GM23338 (cell line): ENCODE measurements around the gene GAL3ST1. TPM values are rescaled to one million over a fixed set of nuclear protein-coding genes. Genes with fewer than 3 reads are reported as not detected.

ENCODE experiments used
- ATAC-seq: fragments of 200-7000 bp; cut with Tn5 transposase; 3 replicates; pipeline ENCODE4 v1.9.1; 2020
- DNase-seq: peaks from one replicate; pipeline ENCODE4 v3.0.0-alpha.2; 2015; ENCODE audit warnings: low spot score
- H2AFZ ChIP-seq: fragments of 200-600 bp; sonication (generic); 2 replicates; pipeline ENCODE4 v1.8.0; 2016; ENCODE audit warnings: antibody characterized with exemption, mild to moderate bottlenecking, moderate library complexity
- H3F3A ChIP-seq: fragments of 200-600 bp; sonication (generic); replicated peaks from 2 replicates; pipeline ENCODE4 v1.8.0; 2017; ENCODE audit warnings: antibody characterized with exemption, mixed run types, low read depth
- H3K27ac ChIP-seq: fragments of 200-600 bp; sonication (generic); 2 replicates; pipeline ENCODE4 v1.6.1; 2016; ENCODE audit warnings: low read depth
- H3K27me3 ChIP-seq: fragments of 200-600 bp; sonication (generic); 2 replicates; pipeline ENCODE4 v1.8.0; 2016; ENCODE audit warnings: mild to moderate bottlenecking, mixed run types, moderate library complexity; ENCODE audit not compliant: insufficient read depth
- H3K36me3 ChIP-seq: fragments of 200-600 bp; sonication (generic); 2 replicates; pipeline ENCODE4 v1.8.0; 2016; ENCODE audit warnings: mild to moderate bottlenecking; ENCODE audit not compliant: insufficient read depth
- H3K4me1 ChIP-seq: fragments of 200-600 bp; sonication (generic); 2 replicates; pipeline ENCODE4 v1.8.0; 2016; ENCODE audit warnings: mild to moderate bottlenecking, moderate library complexity; ENCODE audit not compliant: insufficient read depth
- H3K4me2 ChIP-seq: fragments of 200-600 bp; sonication (generic); 2 replicates; pipeline ENCODE4 v1.7.1; 2017; ENCODE audit warnings: mixed run types
- H3K4me3 ChIP-seq: fragments of 200-600 bp; sonication (generic); 2 replicates; pipeline ENCODE4 v1.6.1; 2016; ENCODE audit warnings: mixed run types
- H3K79me2 ChIP-seq: fragments of 200-600 bp; sonication (generic); replicated peaks from 2 replicates; pipeline ENCODE4 v1.8.0; 2017; ENCODE audit warnings: mild to moderate bottlenecking; ENCODE audit not compliant: insufficient read depth
- H3K9me2 ChIP-seq: fragments of 200-600 bp; sonication (generic); 2 replicates; pipeline ENCODE4 v1.8.0; 2017; ENCODE audit not compliant: insufficient read depth
- H4K20me1 ChIP-seq: fragments of 200-600 bp; sonication (generic); replicated peaks from 2 replicates; pipeline ENCODE4 v1.8.0; 2017; ENCODE audit warnings: mild to moderate bottlenecking; ENCODE audit not compliant: insufficient read depth
- H3K27ac Mint-ChIP-seq: 2 replicates; pipeline ENCODE4 v1.8.0; 2020; ENCODE audit warnings: inconsistent platforms, mild to moderate bottlenecking, moderate library complexity, mixed read lengths
- H3K27me3 Mint-ChIP-seq: 3 replicates; pipeline ENCODE4 v1.8.0; 2022; ENCODE audit warnings: low read depth, mild to moderate bottlenecking, moderate library complexity, mixed read lengths, inconsistent platforms; ENCODE audit not compliant: insufficient read depth, poor library complexity
- H3K36me3 Mint-ChIP-seq: 3 replicates; pipeline ENCODE4 v1.8.0; 2021; ENCODE audit warnings: low read depth, mild to moderate bottlenecking, inconsistent platforms, moderate library complexity, mixed read lengths
- H3K4me1 Mint-ChIP-seq: 3 replicates; pipeline ENCODE4 v1.8.0; 2020; ENCODE audit warnings: mild to moderate bottlenecking, inconsistent platforms, mixed read lengths
- H3K4me3 Mint-ChIP-seq: 3 replicates; pipeline ENCODE4 v1.8.0; 2021; ENCODE audit warnings: moderate library complexity, mild to moderate bottlenecking, inconsistent platforms, mixed read lengths
- H3K9me3 Mint-ChIP-seq: 3 replicates; pipeline ENCODE4 v1.8.0; 2020; ENCODE audit warnings: moderate library complexity, mild to moderate bottlenecking, inconsistent platforms, mixed read lengths
- CTCF ChIP-seq, 2 experiments: fragments of 200-600 bp in 1 of 2; sonication (generic) in 1 of 2; conservative IDR thresholded peaks; 2 replicates each; pipeline versions ENCODE4 v1.5.1 to v1.6.1; 2016 to 2017; ENCODE audit warnings: antibody characterized with exemption in 2 of 2, low read depth in 2 of 2, mild to moderate bottlenecking in 2 of 2, moderate library complexity in 1 of 2
- ETS1 ChIP-seq: IDR thresholded peaks from 2 replicates; pipeline ENCODE4 v1.6.1; 2016; ENCODE audit warnings: antibody characterized with exemption
- EZH2 ChIP-seq: fragments of 200-600 bp; sonication (generic); IDR thresholded peaks from one replicate; pipeline ENCODE4 v1.8.0; 2017; ENCODE audit warnings: antibody characterized with exemption, mild to moderate bottlenecking, low read depth; ENCODE audit not compliant: unreplicated experiment
- JUNB ChIP-seq: IDR thresholded peaks from one replicate; pipeline ENCODE4 v1.6.1; 2016; ENCODE audit warnings: antibody characterized with exemption; ENCODE audit not compliant: unreplicated experiment
- NANOG ChIP-seq: IDR thresholded peaks from 2 replicates; pipeline ENCODE4 v1.6.1; 2016; ENCODE audit warnings: antibody characterized with exemption, borderline replicate concordance
- POLR2AphosphoS5 ChIP-seq: IDR thresholded peaks from 2 replicates; pipeline ENCODE4 v1.6.1; 2016; ENCODE audit warnings: antibody characterized with exemption, low read depth
- STAT1 ChIP-seq: IDR thresholded peaks from one replicate; pipeline ENCODE4 v1.6.1; 2016; ENCODE audit warnings: antibody characterized with exemption; ENCODE audit not compliant: unreplicated experiment
- ZNF114 ChIP-seq: fragments of 250-450 bp; sonication (Bioruptor Pico); IDR thresholded peaks from 2 replicates; pipeline ENCODE4 v1.5.0; 2020; ENCODE audit warnings: mild to moderate bottlenecking, moderate library complexity
- ZNF331 ChIP-seq: fragments of 250-450 bp; sonication (Bioruptor Pico); IDR thresholded peaks from 2 replicates; pipeline ENCODE4 v1.5.0; 2020; ENCODE audit warnings: low read depth, mild to moderate bottlenecking, moderate library complexity
- ZNF462 ChIP-seq: fragments of 250-450 bp; sonication (Bioruptor Pico); IDR thresholded peaks from 2 replicates; pipeline ENCODE4 v1.5.0; 2020; ENCODE audit warnings: mild to moderate bottlenecking, moderate library complexity
- polyA plus RNA-seq: library from polyadenylated mRNA; unstranded; fragments of >200 nt; fragmentation: Nextera tagmentation; extraction: Ambion mirVana; gene quantifications from 2 replicates; pipeline ENCODE4 v1.2.1, GENCODE V29; 2016
- total RNA-seq: library from RNA; depleted of rRNA; stranded (reverse); fragments of >200 nt; shearing (Covaris generic); gene quantifications from 2 replicates; pipeline ENCODE4 v1.2.3, GENCODE V29; 2014
- TF ChIP-seq, protein P1 (sequence below): IDR thresholded peaks from one replicate; pipeline ENCODE4 v1.6.1; 2018; ENCODE audit warnings: antibody characterized with exemption; ENCODE audit not compliant: unreplicated experiment

The GAL3ST1 gene
- total and polyA plus RNA-seq, 2 experiments from 2014 or later: 8.2 to 13.3 TPM

- H3K9me2 ChIP-seq: no peaks in the 10 kb centered on the region; the same call in 1 of the 2 replicates
- Mint-ChIP-seq H3K27me3 (peaks cover 2% of the 10 kb centered on the region), H3K36me3 (no peaks in the 10 kb centered on the region), H3K9me3 (peaks cover 5% of the 10 kb centered on the region; the same call in 2 of the 3 replicates), H3K4me3 (no peak overlapping the region), H3K4me1 (no peaks in the 10 kb centered on the region), H3K27ac (no peak overlapping the region)
- no peak for TF ChIP-seq ZNF331 (CRISPR knock-in tag)
- TF ChIP-seq ZNF114 (CRISPR knock-in tag): no peak
- no peak for TF ChIP-seq CTCF (conservative IDR thresholded peaks at IDR 0.05; ENCODE audit: low read depth in 2 of 2)
- no peak for TF ChIP-seq EZH2
- no peak for TF ChIP-seq POLR2AphosphoS5
- TF ChIP-seq NANOG: no peak
- TF ChIP-seq STAT1: no peak
- TF ChIP-seq ETS1: no peak
- TF ChIP-seq, protein P1, sequence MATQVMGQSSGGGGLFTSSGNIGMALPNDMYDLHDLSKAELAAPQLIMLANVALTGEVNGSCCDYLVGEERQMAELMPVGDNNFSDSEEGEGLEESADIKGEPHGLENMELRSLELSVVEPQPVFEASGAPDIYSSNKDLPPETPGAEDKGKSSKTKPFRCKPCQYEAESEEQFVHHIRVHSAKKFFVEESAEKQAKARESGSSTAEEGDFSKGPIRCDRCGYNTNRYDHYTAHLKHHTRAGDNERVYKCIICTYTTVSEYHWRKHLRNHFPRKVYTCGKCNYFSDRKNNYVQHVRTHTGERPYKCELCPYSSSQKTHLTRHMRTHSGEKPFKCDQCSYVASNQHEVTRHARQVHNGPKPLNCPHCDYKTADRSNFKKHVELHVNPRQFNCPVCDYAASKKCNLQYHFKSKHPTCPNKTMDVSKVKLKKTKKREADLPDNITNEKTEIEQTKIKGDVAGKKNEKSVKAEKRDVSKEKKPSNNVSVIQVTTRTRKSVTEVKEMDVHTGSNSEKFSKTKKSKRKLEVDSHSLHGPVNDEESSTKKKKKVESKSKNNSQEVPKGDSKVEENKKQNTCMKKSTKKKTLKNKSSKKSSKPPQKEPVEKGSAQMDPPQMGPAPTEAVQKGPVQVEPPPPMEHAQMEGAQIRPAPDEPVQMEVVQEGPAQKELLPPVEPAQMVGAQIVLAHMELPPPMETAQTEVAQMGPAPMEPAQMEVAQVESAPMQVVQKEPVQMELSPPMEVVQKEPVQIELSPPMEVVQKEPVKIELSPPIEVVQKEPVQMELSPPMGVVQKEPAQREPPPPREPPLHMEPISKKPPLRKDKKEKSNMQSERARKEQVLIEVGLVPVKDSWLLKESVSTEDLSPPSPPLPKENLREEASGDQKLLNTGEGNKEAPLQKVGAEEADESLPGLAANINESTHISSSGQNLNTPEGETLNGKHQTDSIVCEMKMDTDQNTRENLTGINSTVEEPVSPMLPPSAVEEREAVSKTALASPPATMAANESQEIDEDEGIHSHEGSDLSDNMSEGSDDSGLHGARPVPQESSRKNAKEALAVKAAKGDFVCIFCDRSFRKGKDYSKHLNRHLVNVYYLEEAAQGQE: no peak
- no peak overlapping the region for H3K4me2 ChIP-seq
- no peak overlapping the region for H2AFZ ChIP-seq
- no peak overlapping the region for H3K4me3 ChIP-seq
- no peak overlapping the region for H3K27ac ChIP-seq
- H3K27me3 ChIP-seq: no peaks in the 10 kb centered on the region
- no peaks in the 10 kb centered on the region for H3K36me3 ChIP-seq
- no peaks in the 10 kb centered on the region for H3F3A ChIP-seq
- no peaks in the 10 kb centered on the region for H3K4me1 ChIP-seq
- ATAC-seq (no peak), DNase-seq (no peak)
- no peaks in the 10 kb centered on the region for H3K79me2 ChIP-seq
- H4K20me1 ChIP-seq: no peaks in the 10 kb centered on the region
These were observed 57.7 kb downstream of the GAL3ST1 start for GRCh38 chr22:30516731-30517130.

DNA sequence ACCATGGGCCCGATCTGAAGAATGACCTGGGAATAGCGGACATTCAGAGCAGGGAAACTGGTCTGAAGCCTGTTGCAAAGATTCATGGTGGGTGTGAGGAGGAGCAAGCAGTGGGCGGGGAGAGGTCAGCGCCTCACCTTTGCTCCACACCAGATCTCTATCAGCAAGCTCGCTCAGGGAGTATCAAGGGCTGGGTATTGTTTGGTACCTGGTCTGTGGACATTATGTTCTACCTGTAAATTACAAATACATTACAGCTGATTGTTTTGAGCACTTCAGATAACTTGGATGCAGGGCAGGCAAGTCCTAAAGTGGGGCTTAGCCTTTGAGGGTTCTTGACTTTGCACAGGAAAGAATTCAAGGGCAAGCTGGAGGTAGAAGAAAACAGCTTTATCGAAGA lies 58.2 kb downstream of the GAL3ST1 start:
- no peak overlapping the region for H3K4me2 ChIP-seq
- Mint-ChIP-seq H3K4me3 (no peak overlapping the region), H3K9me3 (peaks cover 6% of the 10 kb centered on the region; the same call in 2 of the 3 replicates), H3K4me1 (no peaks in the 10 kb centered on the region), H3K27ac (no peak overlapping the region), H3K36me3 (no peaks in the 10 kb centered on the region), H3K27me3 (peaks cover 2% of the 10 kb centered on the region)
- no peaks in the 10 kb centered on the region for H3K36me3 ChIP-seq
- DNase-seq: no peak
- H3K4me1 ChIP-seq: no peaks in the 10 kb centered on the region
- no peak overlapping the region for H2AFZ ChIP-seq
- H3K4me3 ChIP-seq: no peak overlapping the region
- H3K79me2 ChIP-seq: no peaks in the 10 kb centered on the region
- no peaks in the 10 kb centered on the region for H3F3A ChIP-seq
- no peak overlapping the region for H3K27ac ChIP-seq
- no peak for ATAC-seq
- no peaks in the 10 kb centered on the region for H4K20me1 ChIP-seq
- H3K27me3 ChIP-seq: no peaks in the 10 kb centered on the region
- no peaks in the 10 kb centered on the region; the same call in 1 of the 2 replicates for H3K9me2 ChIP-seq
- TF ChIP-seq EZH2 (no peak), JUNB (no peak), ZNF462 (CRISPR knock-in tag) (no peak)
